ENCODE measurements around the gene PARP15.

DNA sequence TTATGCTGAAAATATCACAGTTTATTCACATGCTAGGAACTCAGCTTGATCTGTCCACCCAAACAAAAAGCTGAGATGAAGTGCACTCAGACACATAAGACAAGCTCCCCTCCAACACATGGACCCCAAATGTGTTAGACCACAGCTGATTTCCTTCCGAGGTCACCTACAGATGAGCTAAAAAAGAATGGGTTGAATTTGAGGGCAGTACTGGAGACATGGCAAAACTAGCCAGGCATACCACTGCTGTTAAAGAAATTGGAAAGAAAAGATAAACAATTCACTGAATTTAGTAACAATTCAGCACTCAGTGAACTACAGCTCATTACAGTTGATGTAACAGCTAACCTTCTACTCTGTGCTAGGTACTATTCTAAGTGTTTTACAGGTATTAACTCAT, 28.8 kb upstream of the PARP15 start:
- TF ChIP-seq, protein P1, sequence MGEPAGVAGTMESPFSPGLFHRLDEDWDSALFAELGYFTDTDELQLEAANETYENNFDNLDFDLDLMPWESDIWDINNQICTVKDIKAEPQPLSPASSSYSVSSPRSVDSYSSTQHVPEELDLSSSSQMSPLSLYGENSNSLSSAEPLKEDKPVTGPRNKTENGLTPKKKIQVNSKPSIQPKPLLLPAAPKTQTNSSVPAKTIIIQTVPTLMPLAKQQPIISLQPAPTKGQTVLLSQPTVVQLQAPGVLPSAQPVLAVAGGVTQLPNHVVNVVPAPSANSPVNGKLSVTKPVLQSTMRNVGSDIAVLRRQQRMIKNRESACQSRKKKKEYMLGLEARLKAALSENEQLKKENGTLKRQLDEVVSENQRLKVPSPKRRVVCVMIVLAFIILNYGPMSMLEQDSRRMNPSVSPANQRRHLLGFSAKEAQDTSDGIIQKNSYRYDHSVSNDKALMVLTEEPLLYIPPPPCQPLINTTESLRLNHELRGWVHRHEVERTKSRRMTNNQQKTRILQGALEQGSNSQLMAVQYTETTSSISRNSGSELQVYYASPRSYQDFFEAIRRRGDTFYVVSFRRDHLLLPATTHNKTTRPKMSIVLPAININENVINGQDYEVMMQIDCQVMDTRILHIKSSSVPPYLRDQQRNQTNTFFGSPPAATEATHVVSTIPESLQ (CRISPR knock-in tag; IDR thresholded peaks at IDR 0.05), result no peak
- TF ChIP-seq, protein P2, sequence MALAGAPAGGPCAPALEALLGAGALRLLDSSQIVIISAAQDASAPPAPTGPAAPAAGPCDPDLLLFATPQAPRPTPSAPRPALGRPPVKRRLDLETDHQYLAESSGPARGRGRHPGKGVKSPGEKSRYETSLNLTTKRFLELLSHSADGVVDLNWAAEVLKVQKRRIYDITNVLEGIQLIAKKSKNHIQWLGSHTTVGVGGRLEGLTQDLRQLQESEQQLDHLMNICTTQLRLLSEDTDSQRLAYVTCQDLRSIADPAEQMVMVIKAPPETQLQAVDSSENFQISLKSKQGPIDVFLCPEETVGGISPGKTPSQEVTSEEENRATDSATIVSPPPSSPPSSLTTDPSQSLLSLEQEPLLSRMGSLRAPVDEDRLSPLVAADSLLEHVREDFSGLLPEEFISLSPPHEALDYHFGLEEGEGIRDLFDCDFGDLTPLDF (CRISPR knock-in tag; IDR thresholded peaks at IDR 0.05), result no peak
- TF ChIP-seq ZNF232 (CRISPR knock-in tag; IDR thresholded peaks at IDR 0.05), result no peak

All from WTC11 (cell line).